ENCODE measurements around the gene KLF15. TPM values are rescaled to one million over a fixed set of nuclear protein-coding genes. Genes with fewer than 3 reads are reported as not detected.

The KLF15 gene
- total and polyA plus RNA-seq, 2 experiments from 2014 or later = 1.8 to 16.7 TPM

- Histone ChIP-seq H3K36me3 (replicated peaks; ENCODE audit: insufficient read depth, low read depth) (no peaks in the 10 kb centered on the region), H3K4me3 (no peak overlapping the region), H3K4me1 (ENCODE audit: insufficient read depth) (no peaks in the 10 kb centered on the region), H2AFZ (no peak overlapping the region), H3K79me2 (no peaks in the 10 kb centered on the region), H4K20me1 (ENCODE audit: insufficient read depth, poor library complexity, severe bottlenecking) (no peaks in the 10 kb centered on the region), H3K9me2 (replicated peaks; ENCODE audit: insufficient read depth) (no peaks in the 10 kb centered on the region), H3K27me3 (no peaks in the 10 kb centered on the region), H3K27ac (no peak overlapping the region), H3K9me3 (ENCODE audit: low read depth) (no peaks in the 10 kb centered on the region), H3K4me2 (no peak overlapping the region)
- DNase-seq (ENCODE audit: low spot score) = no peak
- WGBS (ENCODE audit: low lambda C conversion rate, missing lambda C conversion rate) = 97% methylated on average over 3 of the region's 3 CpGs
- no peak for TF ChIP-seq CTCF (IDR thresholded peaks at IDR 0.05; ENCODE audit: poor library complexity)
- no peak for TF ChIP-seq EZH2phosphoT487 (IDR thresholded peaks at IDR 0.05; ENCODE audit: low read depth, severe bottlenecking, unreplicated experiment)
- no peak for TF ChIP-seq EZH2 (IDR thresholded peaks at IDR 0.05; ENCODE audit: borderline replicate concordance)
Observed at GRCh38 chr3:126377211-126377610, 20.0 kb upstream of the KLF15 start.

DNA sequence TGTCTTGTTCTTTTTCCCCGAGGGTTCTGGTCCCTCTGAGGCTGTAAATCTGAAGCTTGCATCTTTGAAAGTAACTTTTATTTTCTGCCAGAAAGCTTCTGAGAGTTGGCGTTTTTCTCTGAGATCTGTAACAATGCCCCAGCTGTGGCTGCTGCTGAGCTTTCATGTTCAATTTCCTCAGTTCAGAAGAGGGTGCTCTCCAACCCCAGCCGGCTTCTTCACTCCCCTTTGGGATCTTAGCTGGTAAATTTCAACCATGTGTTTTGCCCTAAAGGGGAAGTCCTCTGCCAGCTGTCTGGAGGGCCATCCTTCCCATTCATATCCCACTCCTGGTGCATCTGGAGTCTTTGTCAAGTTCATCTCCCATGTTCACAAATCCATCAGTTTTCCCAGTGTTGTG is 19.2 kb upstream of the KLF15 start:
- Histone ChIP-seq H3K9me3 (ENCODE audit: low read depth) (no peaks in the 10 kb centered on the region), H3K27ac (no peak overlapping the region), H3K4me2 (no peak overlapping the region), H3K4me1 (ENCODE audit: insufficient read depth) (no peaks in the 10 kb centered on the region), H3K4me3 (no peak overlapping the region), H3K36me3 (replicated peaks; ENCODE audit: insufficient read depth, low read depth) (no peaks in the 10 kb centered on the region), H4K20me1 (ENCODE audit: insufficient read depth, poor library complexity, severe bottlenecking) (no peaks in the 10 kb centered on the region), H3K79me2 (no peaks in the 10 kb centered on the region), H2AFZ (no peak overlapping the region), H3K27me3 (no peaks in the 10 kb centered on the region), H3K9me2 (replicated peaks; ENCODE audit: insufficient read depth) (no peaks in the 10 kb centered on the region)
- no peak for DNase-seq (ENCODE audit: low spot score)
- 43% methylated on average over 3 of the region's 3 CpGs for WGBS (ENCODE audit: low lambda C conversion rate, missing lambda C conversion rate)
- TF ChIP-seq EZH2phosphoT487 (IDR thresholded peaks at IDR 0.05; ENCODE audit: low read depth, severe bottlenecking, unreplicated experiment) = no peak
- TF ChIP-seq EZH2 (IDR thresholded peaks at IDR 0.05; ENCODE audit: borderline replicate concordance) = no peak
- no peak for TF ChIP-seq CTCF (IDR thresholded peaks at IDR 0.05; ENCODE audit: poor library complexity)

DNA sequence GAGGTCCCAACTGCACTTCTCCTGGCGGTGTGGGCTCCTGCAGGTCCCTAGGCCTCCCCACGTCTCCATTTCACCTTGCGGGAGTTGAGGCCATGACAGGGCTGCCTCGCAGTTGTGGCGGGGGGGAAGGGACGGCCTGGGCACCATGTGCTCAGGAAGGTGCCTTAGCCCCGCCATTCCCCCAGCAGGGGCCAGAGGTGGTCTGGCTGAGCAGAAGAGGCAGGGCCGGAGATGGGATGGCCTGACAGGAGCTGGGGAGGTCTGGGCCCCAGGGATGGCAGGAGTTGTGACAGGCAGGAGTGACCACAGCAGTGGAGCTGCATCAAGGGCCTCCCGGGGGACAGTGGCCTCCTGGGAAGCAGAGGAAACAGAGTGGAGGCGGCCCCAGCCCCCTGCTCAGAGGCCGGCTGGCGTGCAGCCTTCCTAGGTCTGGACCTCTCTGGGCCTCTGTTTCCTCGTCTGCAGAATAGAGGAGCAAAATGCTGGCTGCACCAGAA is 18.7 kb upstream of the KLF15 start:
- Histone ChIP-seq H3K9me2 (replicated peaks; ENCODE audit: insufficient read depth) (no peaks in the 10 kb centered on the region), H3K79me2 (no peaks in the 10 kb centered on the region), H2AFZ (no peak overlapping the region), H3K9me3 (ENCODE audit: low read depth) (no peaks in the 10 kb centered on the region), H3K4me3 (no peak overlapping the region), H3K36me3 (replicated peaks; ENCODE audit: insufficient read depth, low read depth) (no peaks in the 10 kb centered on the region), H3K4me1 (ENCODE audit: insufficient read depth) (no peaks in the 10 kb centered on the region), H3K27ac (no peak overlapping the region), H4K20me1 (ENCODE audit: insufficient read depth, poor library complexity, severe bottlenecking) (no peaks in the 10 kb centered on the region), H3K4me2 (no peak overlapping the region), H3K27me3 (no peaks in the 10 kb centered on the region)
- DNase-seq (ENCODE audit: low spot score) = no peak
- 85% methylated on average over 13 of the region's 13 CpGs for WGBS (ENCODE audit: low lambda C conversion rate, missing lambda C conversion rate)
- TF ChIP-seq EZH2phosphoT487 (IDR thresholded peaks at IDR 0.05; ENCODE audit: low read depth, severe bottlenecking, unreplicated experiment) (no peak), CTCF (IDR thresholded peaks at IDR 0.05; ENCODE audit: poor library complexity) (no peak), EZH2 (IDR thresholded peaks at IDR 0.05; ENCODE audit: borderline replicate concordance) (no peak)

Measured in hepatocyte (in vitro differentiated cells).